Heart left ventricle (tissue), 16 donors: ENCODE measurements around the gene THOC7. TPM values are rescaled to one million over a fixed set of nuclear protein-coding genes. Genes with fewer than 3 reads are reported as not detected.

Experiments used
- ATAC-seq, 4 donors: fragments of 200-7000 bp; cut with Tn5 transposase; one replicate each; pipeline ENCODE4 v1.9.1; 2020 to 2022; ENCODE audit warnings: moderate library complexity in 4 of 4, mild to moderate bottlenecking in 3 of 4, moderate number of reproducible peaks in 1 of 4
- DNase-seq, 5 donors: peaks; one replicate each; pipeline ENCODE4 v3.0.0-alpha.2; 2020
- H3K27ac ChIP-seq, 12 donors: fragments of 200-600 bp; sonication (generic) in 4 of 12; one replicate each; pipeline versions ENCODE4 v1.5.0 to v1.8.0; 2016 to 2022; ENCODE audit warnings: mild to moderate bottlenecking in 2 of 12
- H3K27me3 ChIP-seq, 9 donors: fragments of 200-600 bp; sonication (generic) in 2 of 9; one replicate each; pipeline versions ENCODE4 v1.5.1 to v1.8.0; 2016 to 2022; ENCODE audit warnings: mild to moderate bottlenecking in 3 of 9
- H3K36me3 ChIP-seq, 9 donors: fragments of 200-600 bp; sonication (generic) in 2 of 9; one replicate each; pipeline versions ENCODE4 v1.5.0 to v1.8.0; 2018 to 2022; ENCODE audit warnings: mild to moderate bottlenecking in 2 of 9
- H3K4me1 ChIP-seq, 12 donors: fragments of 200-600 bp; sonication (generic) in 4 of 12; one replicate each; pipeline versions ENCODE4 v1.5.0 to v1.8.0; 2016 to 2022; ENCODE audit warnings: mild to moderate bottlenecking in 3 of 12
- H3K4me3 ChIP-seq, 12 donors: fragments of 200-600 bp; sonication (generic) in 4 of 12; one replicate each; pipeline versions ENCODE4 v1.5.0 to v1.8.0; 2017 to 2022; ENCODE audit warnings: mild to moderate bottlenecking in 9 of 12, moderate library complexity in 4 of 12
- H3K9me3 ChIP-seq, 12 donors: fragments of 200-600 bp; sonication (generic) in 4 of 12; one replicate each; pipeline versions ENCODE4 v1.5.0 to v1.8.0; 2016 to 2022; ENCODE audit warnings: mild to moderate bottlenecking in 1 of 12
- CTCF ChIP-seq, 12 donors: fragments of 200-600 bp; sonication (generic) in 4 of 12; IDR thresholded peaks; one replicate each; pipeline versions ENCODE4 v1.5.0 to v1.8.0; 2018 to 2022; ENCODE audit warnings: antibody characterized with exemption in 12 of 12, mild to moderate bottlenecking in 5 of 12
- POLR2A ChIP-seq, 2 donors: fragments of 450-650 bp; IDR thresholded peaks; one replicate each; pipeline ENCODE4 v1.6.1; 2017; ENCODE audit warnings: antibody characterized with exemption in 2 of 2, mild to moderate bottlenecking in 2 of 2, moderate library complexity in 2 of 2
- WGBS, 4 donors: extraction: QIAGEN DNeasy Blood & Tissue Kit in 2 of 4; methylation state at CpG; one replicate each; pipeline versions ENCODE4 v1.1.5 to v1.1.7; 2013 to 2018; 5-methylcytosine and 5-hydroxymethylcytosine counted together
- intact Hi-C, 10 donors: fragments of 100-400 bp; cut with DNase I; formaldehyde crosslinking; loops; one replicate each; pipeline versions ENCODE4 v1.11.1 to v1.14.2; 2022
- polyA plus RNA-seq, 2 donors: library from polyadenylated mRNA; stranded (reverse); fragments of 200-250 nt; gene quantifications; one replicate each; pipeline ENCODE4 v1.2.3, GENCODE V29; 2013
- total RNA-seq, 9 donors: library from RNA; depleted of rRNA in 2 of 9; stranded (reverse); fragments of >200 nt in 2 of 9; fragmentation: NEBNext Ultra II Directional in 3 of 9; extraction: Animal tissue kit (Norgen Biotek cat#: 25700) in 3 of 9; gene quantifications; one replicate each; pipeline versions ENCODE4 v1.1.0 to v1.2.4, GENCODE V29; 2016 to 2023
- donor health status: ischemic (EF 13 %, LVEDD 7.1; RV severe dilation, severe dysfunction).
- donor health status: healthy with polysubstance abuse.
- donor health status: DM: no; HTN: yes; CAD: no.
- donor health status: DM: no; HTN: no; CAD: no.
- donor health status: ischemic (EF 25% LVEDD 6.9; RV normal size, moderate dysfunction).
- donor health status: ischemic (EF 25% LVEDD 5.7; RV mildly dilated, moderate dysfunction).
- donor health status: healthy.
- donor health status: DM: yes; HTN: yes; CAD: no.
- donor health status: ischemic (EF 35%, LVEDD 5.7; RV mildly dilated, moderate dysfunction).
- donor health status: nonischemic (EF 11% LVEDD 7.7; RV severe dilation, severe dysfunction).
- donor health status: DM: yes; HTN: yes; CAD: no.
- donor health status: PGD.
- donor health status: ischemic (EF 29% LVEDD 5.4; RV normal size, mild dysfunction).
- donor health status: nonischemic (EF 23%, LVEDD 6.1; RV moderate dilation, normal function).

The THOC7 gene
- total and polyA plus RNA-seq, 11 donors, result 63.6 to 171 (median 77.4) TPM

GRCh38 chr3:63803911-63804310 lies 59.7 kb downstream of the THOC7 start:
- Histone ChIP-seq H3K4me3 (no peak overlapping the region), H3K27me3 (no peaks in the 10 kb centered on the region), H3K4me1 (peaks cover 0 to 10% (median 0%) of the 10 kb centered on the region in 12 donors), H3K9me3 (no peaks in the 10 kb centered on the region), H3K36me3 (no peaks in the 10 kb centered on the region), H3K27ac (no peak overlapping the region)
- DNase-seq (no peak), ATAC-seq (no peak)
- 71 to 86% (median 79%) methylated on average over 5 of the region's 5 CpGs for WGBS, 4 donors
- TF ChIP-seq CTCF (IDR thresholded peaks at IDR 0.05) (no peak), POLR2A (IDR thresholded peaks at IDR 0.05) (no peak)
- intact Hi-C loops, result no loop called here

DNA sequence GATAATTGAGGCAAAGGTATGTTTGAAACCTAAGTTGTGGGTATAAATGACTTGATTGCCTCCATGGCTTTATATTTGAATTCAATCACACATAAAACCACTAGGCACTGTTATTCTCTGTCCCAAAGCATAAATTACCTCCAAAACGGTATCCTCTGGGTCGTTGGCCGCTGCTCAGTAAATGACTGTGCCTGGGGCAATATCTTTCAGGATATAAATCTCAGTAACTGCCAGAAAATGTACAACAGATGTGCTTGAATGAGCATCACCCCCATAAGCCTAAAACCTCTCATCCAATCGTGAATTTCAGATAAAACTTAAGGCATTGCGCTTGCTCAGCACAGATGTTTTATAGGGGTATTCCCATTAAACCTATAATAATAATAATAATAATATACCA lies 63.5 kb downstream of the THOC7 start:
- intact Hi-C loops, result no loop called here
- Histone ChIP-seq H3K9me3 (no peaks in the 10 kb centered on the region), H3K27ac (no peak overlapping the region), H3K4me3 (no peak overlapping the region), H3K36me3 (no peaks in the 10 kb centered on the region), H3K4me1 (no peaks in the 10 kb centered on the region), H3K27me3 (no peaks in the 10 kb centered on the region)
- DNase-seq (no peak), ATAC-seq (no peak)
- WGBS, 4 donors, result 86 to 93% (median 91%) methylated on average over 5 of the region's 5 CpGs
- TF ChIP-seq POLR2A (IDR thresholded peaks at IDR 0.05), result no peak

GRCh38 chr3:63798949-63799348 lies 64.7 kb downstream of the THOC7 start:
- WGBS, 4 donors, result 70 to 91% (median 78%) methylated on average over 2 of the region's 2 CpGs
- no peak for DNase-seq
- H3K9me3 ChIP-seq, result no peaks in the 10 kb centered on the region
- H3K27me3 ChIP-seq, result no peaks in the 10 kb centered on the region
- no peak overlapping the region for H3K4me3 ChIP-seq
- H3K4me1 ChIP-seq, result no peaks in the 10 kb centered on the region
- no peak for ATAC-seq
- H3K36me3 ChIP-seq, result no peaks in the 10 kb centered on the region
- intact Hi-C loops, result no loop called here
- no peak overlapping the region for H3K27ac ChIP-seq
- TF ChIP-seq POLR2A (IDR thresholded peaks at IDR 0.05) (no peak), CTCF (IDR thresholded peaks at IDR 0.05) (no peak)

DNA sequence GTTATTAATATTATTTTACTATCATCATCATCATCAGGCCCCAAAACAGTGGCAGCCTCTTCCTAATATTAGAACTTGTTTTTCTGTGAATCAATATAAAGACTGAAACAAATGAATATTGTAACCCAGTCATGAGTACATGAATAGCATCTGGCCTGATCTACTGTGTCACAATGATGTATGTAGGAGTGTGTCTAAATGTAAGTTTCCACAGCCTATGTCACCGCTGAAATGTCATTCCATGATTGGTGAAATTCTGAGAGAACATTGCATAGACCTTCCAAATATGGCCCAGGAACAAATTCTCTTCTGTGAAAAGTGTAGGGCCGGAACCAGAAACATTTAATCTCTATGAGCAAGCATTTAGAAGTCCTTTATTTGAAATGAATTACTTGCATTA lies 65.1 kb downstream of the THOC7 start:
- no peaks in the 10 kb centered on the region for H3K9me3 ChIP-seq
- no peaks in the 10 kb centered on the region for H3K36me3 ChIP-seq
- WGBS, 4 donors, result 96 to 98% (median 97%) methylated on average over 2 of the region's 2 CpGs
- DNase-seq (no peak), ATAC-seq (no peak)
- no peaks in the 10 kb centered on the region for H3K4me1 ChIP-seq
- H3K4me3 ChIP-seq, result no peak overlapping the region
- no peak overlapping the region for H3K27ac ChIP-seq
- intact Hi-C loops, result no loop called here
- H3K27me3 ChIP-seq, result no peaks in the 10 kb centered on the region
- TF ChIP-seq POLR2A (IDR thresholded peaks at IDR 0.05) (no peak), CTCF (IDR thresholded peaks at IDR 0.05) (no peak)

- Histone ChIP-seq H3K27ac (no peak overlapping the region), H3K27me3 (no peaks in the 10 kb centered on the region), H3K4me3 (no peak overlapping the region), H3K4me1 (no peaks in the 10 kb centered on the region), H3K9me3 (no peaks in the 10 kb centered on the region), H3K36me3 (no peaks in the 10 kb centered on the region)
- no peak for DNase-seq
- intact Hi-C loops, result no loop called here
- TF ChIP-seq CTCF (IDR thresholded peaks at IDR 0.05) (no peak), POLR2A (IDR thresholded peaks at IDR 0.05) (no peak)
- no peak for ATAC-seq
- WGBS, 4 donors, result 81 to 89% (median 84%) methylated on average over 6 of the region's 6 CpGs
Observed at GRCh38 chr3:63795438-63795837, 68.2 kb downstream of the THOC7 start.
